WTC11 (cell line): ENCODE measurements around the gene PTGIS. TPM values are rescaled to one million over a fixed set of nuclear protein-coding genes. Genes with fewer than 3 reads are reported as not detected.

ENCODE experiments used
- ATAC-seq: fragments of 200-7000 bp; cut with Tn5 transposase; 2 replicates; pipeline ENCODE4 v1.10.0; 2021; ENCODE audit warnings: mild to moderate bottlenecking, moderate library complexity
- CTCF ChIA-PET: fragments of 300-600 bp; sonication (Branson Sonifier 250); formaldehyde crosslinking; loops from one replicate; lab custom pipeline; 2021; ENCODE audit warnings: antibody characterized with exemption; lab: Charles Lee
- POLR2A ChIA-PET: fragments of 350-600 bp; sonication (Branson Sonifier 250); formaldehyde crosslinking; loops from one replicate; lab custom pipeline; 2021; ENCODE audit warnings: antibody characterized with exemption; lab: Charles Lee
- DNase-seq: peaks from one replicate; pipeline ENCODE4 v3.0.0; 2021; ENCODE audit warnings: low spot score
- H3K27ac Mint-ChIP-seq: 2 replicates; pipeline ENCODE4 v1.8.0; 2021; ENCODE audit warnings: mixed read lengths
- H3K27me3 Mint-ChIP-seq: 2 replicates; pipeline ENCODE4 v1.8.0; 2021; ENCODE audit warnings: low read depth, mild to moderate bottlenecking, moderate library complexity, mixed read lengths
- H3K36me3 Mint-ChIP-seq: 2 replicates; pipeline ENCODE4 v1.8.0; 2021; ENCODE audit warnings: mixed read lengths
- H3K4me1 Mint-ChIP-seq: 2 replicates; pipeline ENCODE4 v1.8.0; 2022; ENCODE audit warnings: mixed read lengths
- H3K4me3 Mint-ChIP-seq: 2 replicates; pipeline ENCODE4 v1.8.0; 2021; ENCODE audit warnings: mild to moderate bottlenecking, moderate library complexity, mixed read lengths
- H3K9me3 Mint-ChIP-seq: 2 replicates; pipeline ENCODE4 v1.8.0; 2021; ENCODE audit warnings: mixed read lengths
- FOXJ3 ChIP-seq: sonication (generic); formaldehyde crosslinking; IDR thresholded peaks from 2 replicates; pipeline ENCODE4 v1.9.0; 2021; ENCODE audit warnings: missing genetic modification reagents, mild to moderate bottlenecking, borderline replicate concordance
- IRF2 ChIP-seq: sonication (generic); formaldehyde crosslinking; IDR thresholded peaks from 2 replicates; pipeline ENCODE4 v1.8.0; 2022; ENCODE audit warnings: low read depth, missing genetic modification reagents, borderline replicate concordance
- MXD4 ChIP-seq: fragments of 250-450 bp; sonication (Bioruptor Pico); IDR thresholded peaks from 2 replicates; pipeline ENCODE4 v1.8.0; 2021; ENCODE audit warnings: mild to moderate bottlenecking, moderate library complexity, borderline replicate concordance
- OVOL2 ChIP-seq: fragments of 250-450 bp; sonication (Bioruptor Pico); IDR thresholded peaks from 2 replicates; pipeline ENCODE4 v1.9.0; 2021; ENCODE audit warnings: mild to moderate bottlenecking, borderline replicate concordance
- SMAD3 ChIP-seq: sonication (generic); formaldehyde crosslinking; IDR thresholded peaks from 2 replicates; pipeline ENCODE4 v1.8.0; 2022; ENCODE audit warnings: missing genetic modification reagents, mild to moderate bottlenecking, borderline replicate concordance
- TCF7 ChIP-seq: sonication (generic); formaldehyde crosslinking; IDR thresholded peaks from 2 replicates; pipeline ENCODE4 v1.8.0; 2022; ENCODE audit warnings: mild to moderate bottlenecking, low read depth, missing genetic modification reagents, moderate library complexity
- ZNF396 ChIP-seq: fragments of 250-450 bp; sonication (Bioruptor Pico); IDR thresholded peaks from 2 replicates; pipeline ENCODE4 v1.8.0; 2021; ENCODE audit warnings: mild to moderate bottlenecking, moderate library complexity, borderline replicate concordance
- total RNA-seq: library from RNA; stranded (reverse); gene quantifications from 3 replicates; pipeline ENCODE4 v1.2.3, GENCODE V29; 2021
- TF ChIP-seq, protein P1 (sequence below): sonication (generic); formaldehyde crosslinking; IDR thresholded peaks from 2 replicates; pipeline ENCODE4 v1.8.0; 2022; ENCODE audit warnings: mild to moderate bottlenecking, missing genetic modification reagents
- TF ChIP-seq, protein P2 (sequence below): sonication (generic); formaldehyde crosslinking; IDR thresholded peaks from 2 replicates; pipeline ENCODE4 v1.8.1; 2023; ENCODE audit warnings: mild to moderate bottlenecking, missing genetic modification reagents, moderate library complexity
- TF ChIP-seq, protein P3 (sequence below): fragments of 250-450 bp; sonication (Bioruptor Pico); IDR thresholded peaks from 2 replicates; pipeline ENCODE4 v1.8.0; 2021; ENCODE audit warnings: mild to moderate bottlenecking
- TF ChIP-seq, protein P4 (sequence below): sonication (generic); formaldehyde crosslinking; conservative IDR thresholded peaks from 2 replicates; pipeline ENCODE4 v1.8.1; 2022; ENCODE audit warnings: mild to moderate bottlenecking, missing genetic modification reagents
- TF ChIP-seq, protein P5 (sequence below): fragments of 250-450 bp; sonication (Bioruptor Pico); IDR thresholded peaks from 2 replicates; pipeline ENCODE4 v1.9.0; 2021; ENCODE audit warnings: mild to moderate bottlenecking
- TF ChIP-seq, protein P6 (sequence below): sonication (generic); formaldehyde crosslinking; IDR thresholded peaks from 2 replicates; pipeline ENCODE4 v1.8.1; 2023; ENCODE audit warnings: mild to moderate bottlenecking, missing genetic modification reagents
- TF ChIP-seq, protein P7 (sequence below): sonication (generic); formaldehyde crosslinking; IDR thresholded peaks from 2 replicates; pipeline ENCODE4 v1.8.1; 2023; ENCODE audit warnings: mild to moderate bottlenecking, missing genetic modification reagents, borderline replicate concordance
- TF ChIP-seq, protein P8 (sequence below): sonication (generic); formaldehyde crosslinking; IDR thresholded peaks from 2 replicates; pipeline ENCODE4 v1.8.1; 2022; ENCODE audit warnings: low read depth, missing genetic modification reagents, borderline replicate concordance
- TF ChIP-seq, protein P9 (sequence below): sonication (generic); formaldehyde crosslinking; IDR thresholded peaks from 2 replicates; pipeline ENCODE4 v1.8.1; 2022; ENCODE audit warnings: missing genetic modification reagents, borderline replicate concordance

PTGIS gene
- total RNA-seq, 1 experiment from 2014 or later = 24.3 TPM

DNA sequence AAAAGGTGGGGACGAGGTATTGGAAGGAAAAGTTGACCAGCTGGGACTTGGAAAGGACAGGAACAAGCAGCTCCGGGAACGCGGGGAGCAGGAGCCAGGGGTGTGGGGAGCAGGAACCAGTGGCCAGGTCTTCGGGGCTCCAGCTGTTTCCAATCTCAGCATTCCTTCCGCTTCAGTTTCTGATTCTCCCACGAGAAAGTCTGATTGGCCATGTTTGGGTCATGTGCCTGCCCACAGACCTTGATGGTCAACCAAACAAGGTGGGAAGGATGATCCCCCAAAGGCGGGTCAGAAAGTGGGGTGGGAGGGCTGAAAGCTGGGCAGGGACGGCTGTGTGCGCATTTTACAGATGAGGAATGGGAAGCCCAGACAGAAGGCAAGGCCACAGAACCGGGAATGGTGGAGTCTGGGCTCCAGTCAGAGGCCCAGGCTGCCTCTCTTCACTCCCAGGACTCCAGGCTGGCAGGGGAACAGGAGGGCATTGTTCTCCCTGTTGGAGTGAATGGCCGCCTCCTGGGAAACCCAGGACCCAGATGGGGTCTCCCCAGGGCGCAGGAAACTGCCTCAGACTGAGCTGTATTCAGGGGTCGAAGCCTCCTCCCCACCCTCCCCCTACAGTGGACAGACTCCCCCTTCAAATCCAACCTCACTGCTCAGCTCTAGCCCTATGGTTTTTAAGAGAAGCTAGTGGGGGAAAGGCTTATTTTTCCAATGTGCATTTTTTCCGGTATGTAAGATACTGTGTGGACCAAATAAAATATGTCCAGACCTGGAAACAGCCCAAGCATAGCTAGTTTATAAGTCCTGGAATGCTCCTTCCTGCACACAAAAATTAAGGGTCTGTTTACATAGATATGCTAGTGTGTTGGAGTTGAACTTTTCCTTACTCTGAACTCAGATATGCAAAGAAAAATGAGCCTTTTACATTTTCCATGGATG is 12.2 kb upstream of the PTGIS start (continued):
- TF ChIP-seq, protein P1, sequence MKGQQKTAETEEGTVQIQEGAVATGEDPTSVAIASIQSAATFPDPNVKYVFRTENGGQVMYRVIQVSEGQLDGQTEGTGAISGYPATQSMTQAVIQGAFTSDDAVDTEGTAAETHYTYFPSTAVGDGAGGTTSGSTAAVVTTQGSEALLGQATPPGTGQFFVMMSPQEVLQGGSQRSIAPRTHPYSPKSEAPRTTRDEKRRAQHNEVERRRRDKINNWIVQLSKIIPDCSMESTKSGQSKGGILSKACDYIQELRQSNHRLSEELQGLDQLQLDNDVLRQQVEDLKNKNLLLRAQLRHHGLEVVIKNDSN (CRISPR knock-in tag) = peak; percentile 67
- TF ChIP-seq, protein P2, sequence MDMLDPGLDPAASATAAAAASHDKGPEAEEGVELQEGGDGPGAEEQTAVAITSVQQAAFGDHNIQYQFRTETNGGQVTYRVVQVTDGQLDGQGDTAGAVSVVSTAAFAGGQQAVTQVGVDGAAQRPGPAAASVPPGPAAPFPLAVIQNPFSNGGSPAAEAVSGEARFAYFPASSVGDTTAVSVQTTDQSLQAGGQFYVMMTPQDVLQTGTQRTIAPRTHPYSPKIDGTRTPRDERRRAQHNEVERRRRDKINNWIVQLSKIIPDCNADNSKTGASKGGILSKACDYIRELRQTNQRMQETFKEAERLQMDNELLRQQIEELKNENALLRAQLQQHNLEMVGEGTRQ (CRISPR knock-in tag) = peak; percentile 80
- TF ChIP-seq, protein P3, sequence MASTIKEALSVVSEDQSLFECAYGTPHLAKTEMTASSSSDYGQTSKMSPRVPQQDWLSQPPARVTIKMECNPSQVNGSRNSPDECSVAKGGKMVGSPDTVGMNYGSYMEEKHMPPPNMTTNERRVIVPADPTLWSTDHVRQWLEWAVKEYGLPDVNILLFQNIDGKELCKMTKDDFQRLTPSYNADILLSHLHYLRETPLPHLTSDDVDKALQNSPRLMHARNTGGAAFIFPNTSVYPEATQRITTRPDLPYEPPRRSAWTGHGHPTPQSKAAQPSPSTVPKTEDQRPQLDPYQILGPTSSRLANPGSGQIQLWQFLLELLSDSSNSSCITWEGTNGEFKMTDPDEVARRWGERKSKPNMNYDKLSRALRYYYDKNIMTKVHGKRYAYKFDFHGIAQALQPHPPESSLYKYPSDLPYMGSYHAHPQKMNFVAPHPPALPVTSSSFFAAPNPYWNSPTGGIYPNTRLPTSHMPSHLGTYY (CRISPR knock-in tag) = no peak
- TF ChIP-seq OVOL2 (CRISPR knock-in tag) (no peak), ZNF396 (CRISPR knock-in tag) (no peak), IRF2 (no peak)
- TF ChIP-seq, protein P4, sequence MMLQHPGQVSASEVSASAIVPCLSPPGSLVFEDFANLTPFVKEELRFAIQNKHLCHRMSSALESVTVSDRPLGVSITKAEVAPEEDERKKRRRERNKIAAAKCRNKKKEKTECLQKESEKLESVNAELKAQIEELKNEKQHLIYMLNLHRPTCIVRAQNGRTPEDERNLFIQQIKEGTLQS = no peak

DNA sequence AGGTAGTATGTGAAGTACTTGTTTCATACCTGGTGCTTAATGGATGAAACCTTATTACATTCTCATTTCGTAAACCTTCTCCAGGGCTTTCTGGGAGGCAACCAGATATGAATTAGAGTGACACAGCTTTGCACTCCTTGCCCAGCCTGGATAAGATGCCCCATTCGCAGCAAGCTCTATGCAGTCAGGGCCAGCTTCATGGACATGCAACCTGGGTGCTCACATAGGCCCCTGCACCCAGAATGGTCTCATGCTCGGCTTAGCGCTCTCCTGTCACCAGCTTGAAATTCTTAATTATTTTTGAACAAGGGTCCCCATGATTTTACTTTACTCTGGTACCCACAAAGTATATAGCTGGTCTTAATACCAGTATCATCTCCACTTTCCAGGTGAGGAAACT is 11.3 kb upstream of the PTGIS start:
- H3K4me3 Mint-ChIP-seq = no peak overlapping the region
- ChIA-PET POLR2A (no interaction called here), CTCF (interaction anchor here (0.8 to 7.2 kb wide), 7 partner anchors 11 to 309 kb away, joined by 3 to 46 read pairs (median 4); partner anchors contain the start of gene PTGIS)
- no peak overlapping the region for H3K27ac Mint-ChIP-seq
- peaks cover 14% of the 10 kb centered on the region for H3K4me1 Mint-ChIP-seq
- H3K9me3 Mint-ChIP-seq = peaks cover 6% of the 10 kb centered on the region
- ATAC-seq = no peak
- TF ChIP-seq, protein P5, sequence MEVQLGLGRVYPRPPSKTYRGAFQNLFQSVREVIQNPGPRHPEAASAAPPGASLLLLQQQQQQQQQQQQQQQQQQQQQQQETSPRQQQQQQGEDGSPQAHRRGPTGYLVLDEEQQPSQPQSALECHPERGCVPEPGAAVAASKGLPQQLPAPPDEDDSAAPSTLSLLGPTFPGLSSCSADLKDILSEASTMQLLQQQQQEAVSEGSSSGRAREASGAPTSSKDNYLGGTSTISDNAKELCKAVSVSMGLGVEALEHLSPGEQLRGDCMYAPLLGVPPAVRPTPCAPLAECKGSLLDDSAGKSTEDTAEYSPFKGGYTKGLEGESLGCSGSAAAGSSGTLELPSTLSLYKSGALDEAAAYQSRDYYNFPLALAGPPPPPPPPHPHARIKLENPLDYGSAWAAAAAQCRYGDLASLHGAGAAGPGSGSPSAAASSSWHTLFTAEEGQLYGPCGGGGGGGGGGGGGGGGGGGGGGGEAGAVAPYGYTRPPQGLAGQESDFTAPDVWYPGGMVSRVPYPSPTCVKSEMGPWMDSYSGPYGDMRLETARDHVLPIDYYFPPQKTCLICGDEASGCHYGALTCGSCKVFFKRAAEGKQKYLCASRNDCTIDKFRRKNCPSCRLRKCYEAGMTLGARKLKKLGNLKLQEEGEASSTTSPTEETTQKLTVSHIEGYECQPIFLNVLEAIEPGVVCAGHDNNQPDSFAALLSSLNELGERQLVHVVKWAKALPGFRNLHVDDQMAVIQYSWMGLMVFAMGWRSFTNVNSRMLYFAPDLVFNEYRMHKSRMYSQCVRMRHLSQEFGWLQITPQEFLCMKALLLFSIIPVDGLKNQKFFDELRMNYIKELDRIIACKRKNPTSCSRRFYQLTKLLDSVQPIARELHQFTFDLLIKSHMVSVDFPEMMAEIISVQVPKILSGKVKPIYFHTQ (CRISPR knock-in tag) = no peak
- TF ChIP-seq FOXJ3 (CRISPR knock-in tag) (no peak), SMAD3 (CRISPR knock-in tag) (no peak), TCF7 (CRISPR knock-in tag) (no peak), MXD4 (CRISPR knock-in tag) (no peak)
- TF ChIP-seq, protein P1 (CRISPR knock-in tag) = no peak
- TF ChIP-seq, protein P6, sequence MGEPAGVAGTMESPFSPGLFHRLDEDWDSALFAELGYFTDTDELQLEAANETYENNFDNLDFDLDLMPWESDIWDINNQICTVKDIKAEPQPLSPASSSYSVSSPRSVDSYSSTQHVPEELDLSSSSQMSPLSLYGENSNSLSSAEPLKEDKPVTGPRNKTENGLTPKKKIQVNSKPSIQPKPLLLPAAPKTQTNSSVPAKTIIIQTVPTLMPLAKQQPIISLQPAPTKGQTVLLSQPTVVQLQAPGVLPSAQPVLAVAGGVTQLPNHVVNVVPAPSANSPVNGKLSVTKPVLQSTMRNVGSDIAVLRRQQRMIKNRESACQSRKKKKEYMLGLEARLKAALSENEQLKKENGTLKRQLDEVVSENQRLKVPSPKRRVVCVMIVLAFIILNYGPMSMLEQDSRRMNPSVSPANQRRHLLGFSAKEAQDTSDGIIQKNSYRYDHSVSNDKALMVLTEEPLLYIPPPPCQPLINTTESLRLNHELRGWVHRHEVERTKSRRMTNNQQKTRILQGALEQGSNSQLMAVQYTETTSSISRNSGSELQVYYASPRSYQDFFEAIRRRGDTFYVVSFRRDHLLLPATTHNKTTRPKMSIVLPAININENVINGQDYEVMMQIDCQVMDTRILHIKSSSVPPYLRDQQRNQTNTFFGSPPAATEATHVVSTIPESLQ = no peak
- TF ChIP-seq, protein P7, sequence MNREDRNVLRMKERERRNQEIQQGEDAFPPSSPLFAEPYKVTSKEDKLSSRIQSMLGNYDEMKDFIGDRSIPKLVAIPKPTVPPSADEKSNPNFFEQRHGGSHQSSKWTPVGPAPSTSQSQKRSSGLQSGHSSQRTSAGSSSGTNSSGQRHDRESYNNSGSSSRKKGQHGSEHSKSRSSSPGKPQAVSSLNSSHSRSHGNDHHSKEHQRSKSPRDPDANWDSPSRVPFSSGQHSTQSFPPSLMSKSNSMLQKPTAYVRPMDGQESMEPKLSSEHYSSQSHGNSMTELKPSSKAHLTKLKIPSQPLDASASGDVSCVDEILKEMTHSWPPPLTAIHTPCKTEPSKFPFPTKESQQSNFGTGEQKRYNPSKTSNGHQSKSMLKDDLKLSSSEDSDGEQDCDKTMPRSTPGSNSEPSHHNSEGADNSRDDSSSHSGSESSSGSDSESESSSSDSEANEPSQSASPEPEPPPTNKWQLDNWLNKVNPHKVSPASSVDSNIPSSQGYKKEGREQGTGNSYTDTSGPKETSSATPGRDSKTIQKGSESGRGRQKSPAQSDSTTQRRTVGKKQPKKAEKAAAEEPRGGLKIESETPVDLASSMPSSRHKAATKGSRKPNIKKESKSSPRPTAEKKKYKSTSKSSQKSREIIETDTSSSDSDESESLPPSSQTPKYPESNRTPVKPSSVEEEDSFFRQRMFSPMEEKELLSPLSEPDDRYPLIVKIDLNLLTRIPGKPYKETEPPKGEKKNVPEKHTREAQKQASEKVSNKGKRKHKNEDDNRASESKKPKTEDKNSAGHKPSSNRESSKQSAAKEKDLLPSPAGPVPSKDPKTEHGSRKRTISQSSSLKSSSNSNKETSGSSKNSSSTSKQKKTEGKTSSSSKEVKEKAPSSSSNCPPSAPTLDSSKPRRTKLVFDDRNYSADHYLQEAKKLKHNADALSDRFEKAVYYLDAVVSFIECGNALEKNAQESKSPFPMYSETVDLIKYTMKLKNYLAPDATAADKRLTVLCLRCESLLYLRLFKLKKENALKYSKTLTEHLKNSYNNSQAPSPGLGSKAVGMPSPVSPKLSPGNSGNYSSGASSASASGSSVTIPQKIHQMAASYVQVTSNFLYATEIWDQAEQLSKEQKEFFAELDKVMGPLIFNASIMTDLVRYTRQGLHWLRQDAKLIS = no peak
- TF ChIP-seq, protein P8, sequence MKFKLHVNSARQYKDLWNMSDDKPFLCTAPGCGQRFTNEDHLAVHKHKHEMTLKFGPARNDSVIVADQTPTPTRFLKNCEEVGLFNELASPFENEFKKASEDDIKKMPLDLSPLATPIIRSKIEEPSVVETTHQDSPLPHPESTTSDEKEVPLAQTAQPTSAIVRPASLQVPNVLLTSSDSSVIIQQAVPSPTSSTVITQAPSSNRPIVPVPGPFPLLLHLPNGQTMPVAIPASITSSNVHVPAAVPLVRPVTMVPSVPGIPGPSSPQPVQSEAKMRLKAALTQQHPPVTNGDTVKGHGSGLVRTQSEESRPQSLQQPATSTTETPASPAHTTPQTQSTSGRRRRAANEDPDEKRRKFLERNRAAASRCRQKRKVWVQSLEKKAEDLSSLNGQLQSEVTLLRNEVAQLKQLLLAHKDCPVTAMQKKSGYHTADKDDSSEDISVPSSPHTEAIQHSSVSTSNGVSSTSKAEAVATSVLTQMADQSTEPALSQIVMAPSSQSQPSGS (CRISPR knock-in tag) = no peak
- TF ChIP-seq, protein P9, sequence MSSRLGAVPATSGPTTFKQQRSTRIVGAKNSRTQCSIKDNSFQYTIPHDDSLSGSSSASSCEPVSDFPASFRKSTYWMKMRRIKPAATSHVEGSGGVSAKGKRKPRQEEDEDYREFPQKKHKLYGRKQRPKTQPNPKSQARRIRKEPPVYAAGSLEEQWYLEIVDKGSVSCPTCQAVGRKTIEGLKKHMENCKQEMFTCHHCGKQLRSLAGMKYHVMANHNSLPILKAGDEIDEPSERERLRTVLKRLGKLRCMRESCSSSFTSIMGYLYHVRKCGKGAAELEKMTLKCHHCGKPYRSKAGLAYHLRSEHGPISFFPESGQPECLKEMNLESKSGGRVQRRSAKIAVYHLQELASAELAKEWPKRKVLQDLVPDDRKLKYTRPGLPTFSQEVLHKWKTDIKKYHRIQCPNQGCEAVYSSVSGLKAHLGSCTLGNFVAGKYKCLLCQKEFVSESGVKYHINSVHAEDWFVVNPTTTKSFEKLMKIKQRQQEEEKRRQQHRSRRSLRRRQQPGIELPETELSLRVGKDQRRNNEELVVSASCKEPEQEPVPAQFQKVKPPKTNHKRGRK (CRISPR knock-in tag) = no peak
- H3K36me3 Mint-ChIP-seq = peaks cover 4% of the 10 kb centered on the region
- no peaks in the 10 kb centered on the region for H3K27me3 Mint-ChIP-seq
- no peak for DNase-seq
